Activated CD4-positive, alpha-beta T cell treated with anti-CD3 and anti-CD28 coated beads, Interleukin-10, Interleukin-2, amounts not matched to agents 100 ng/mL and 50 ng/mL, durations not matched to agents 16 hours and 8 hours (primary cell): Measurements from ENCODE around the gene RUFY2.
A peak's percentile ranks its signal among the peaks of the same experiment; 100 is the strongest.
"Not testable (repeated sequence)": the region's sequence is repeated elsewhere in the genome, so short reads cannot be mapped to it uniquely, and the experiment has no call there.

Experiments used
- DNase-seq: peaks from one replicate; pipeline ENCODE4 v3.0.0-alpha.2; 2020

RUFY2 gene

GRCh38 chr10:68406815-68407548 lies at the start of gene RUFY2:
Gene RUFY2 (minus strand): TSS chr10:68407277. CDS start chr10:68407189, 88 bp downstream.
- DNase-seq = peak; percentile 86

- DNase-seq = not testable (repeated sequence)
Measured at GRCh38 chr10:68449698-68450097, 42.6 kb upstream of the RUFY2 start.

GRCh38 chr10:68446179-68446578 lies 39.1 kb upstream of the RUFY2 start:
- no peak for DNase-seq

- DNase-seq = no peak
Measured at GRCh38 chr10:68442971-68443370, 35.9 kb upstream of the RUFY2 start.

GRCh38 chr10:68440898-68441297 lies 33.8 kb upstream of the RUFY2 start:
- no peak for DNase-seq

GRCh38 chr10:68435803-68436202 lies 28.7 kb upstream of the RUFY2 start:
- DNase-seq = no peak

- DNase-seq = no peak
Measured at GRCh38 chr10:68434657-68435056, 27.6 kb upstream of the RUFY2 start.

- no peak for DNase-seq
Measured at GRCh38 chr10:68428396-68429104, 21.5 kb upstream of the RUFY2 start.

GRCh38 chr10:68424454-68425014 lies 17.5 kb upstream of the RUFY2 start:
- DNase-seq = no peak

GRCh38 chr10:68423522-68423921 lies 16.4 kb upstream of the RUFY2 start:
- DNase-seq = peak; percentile 38

- no peak for DNase-seq
Measured at GRCh38 chr10:68419376-68419775, 12.3 kb upstream of the RUFY2 start.

GRCh38 chr10:68408898-68409518 lies 1.9 kb upstream of the RUFY2 start:
- DNase-seq = no peak

- peak; percentile 52 for DNase-seq
Measured at GRCh38 chr10:68406111-68406814, 814 bp downstream of the RUFY2 start.

GRCh38 chr10:68403701-68404100 lies 3.4 kb downstream of the RUFY2 start:
- DNase-seq = no peak

- no peak for DNase-seq
Measured at GRCh38 chr10:68402276-68402675, 4.8 kb downstream of the RUFY2 start.

- DNase-seq = no peak
Measured at GRCh38 chr10:68397005-68397404, 10.1 kb downstream of the RUFY2 start.

GRCh38 chr10:68385740-68386139 lies 21.3 kb downstream of the RUFY2 start:
- no peak for DNase-seq

GRCh38 chr10:68371604-68372003 lies 35.5 kb downstream of the RUFY2 start:
- DNase-seq = no peak

- DNase-seq = no peak
Measured at GRCh38 chr10:68367121-68367520, 40.0 kb downstream of the RUFY2 start.

GRCh38 chr10:68366600-68366999 lies 40.5 kb downstream of the RUFY2 start:
- DNase-seq = no peak

GRCh38 chr10:68365611-68366010 lies 41.5 kb downstream of the RUFY2 start:
- DNase-seq = peak; percentile 63

- DNase-seq = no peak
Measured at GRCh38 chr10:68364101-68364886, 42.8 kb downstream of the RUFY2 start.
